Thyroid gland (tissue), 4 donors: ENCODE measurements around the gene C1orf159. TPM values are rescaled to one million over a fixed set of nuclear protein-coding genes. Genes with fewer than 3 reads are reported as not detected.
"Not testable (repeated sequence)": the region's sequence is repeated elsewhere in the genome, so short reads cannot be mapped to it uniquely, and the experiment has no call there.

Source experiments
- DNase-seq, 2 donors: peaks; one replicate each; pipeline ENCODE4 v3.0.0-alpha.2; 2019
- H3K27ac ChIP-seq, 3 donors: fragments of 200-600 bp; sonication (generic); 1 replicate in 2 of 3; 2 replicates in 1 of 3; pipeline ENCODE4 v1.5.1; 2016 to 2019; ENCODE audit warnings: mild to moderate bottlenecking in 1 of 3, moderate library complexity in 1 of 3
- H3K27me3 ChIP-seq: fragments of 200-600 bp; sonication (generic); one replicate; pipeline ENCODE4 v1.5.1; 2019
- H3K36me3 ChIP-seq, 2 donors: fragments of 200-600 bp; sonication (generic); one replicate each; pipeline ENCODE4 v1.5.1; 2016 to 2019
- H3K4me1 ChIP-seq, 2 donors: fragments of 200-600 bp; sonication (generic); one replicate each; pipeline ENCODE4 v1.5.1; 2017 to 2019
- H3K4me3 ChIP-seq, 3 donors: fragments of 200-600 bp; sonication (generic); replicated peaks in 1 of 3; 1 replicate in 2 of 3; 2 replicates in 1 of 3; pipeline ENCODE4 v1.5.1; 2016; ENCODE audit warnings: mild to moderate bottlenecking in 1 of 3
- H3K9me3 ChIP-seq: fragments of 200-600 bp; sonication (generic); one replicate; pipeline ENCODE4 v1.5.1; 2017
- CTCF ChIP-seq, 6 experiments: fragments of 200-600 bp in 3 of 6; fragments of 450-650 bp in 3 of 6; sonication (generic) in 3 of 6; IDR thresholded peaks; one replicate each; pipeline ENCODE4 v1.5.1; 2016 to 2019; ENCODE audit warnings: antibody characterized with exemption in 6 of 6, mild to moderate bottlenecking in 2 of 6, inconsistent platforms in 1 of 6, moderate library complexity in 1 of 6
- POLR2A ChIP-seq, 2 donors: fragments of 450-650 bp; IDR thresholded peaks; one replicate each; pipeline ENCODE4 v1.6.1; 2017; ENCODE audit warnings: antibody characterized with exemption in 2 of 2, mild to moderate bottlenecking in 2 of 2, moderate library complexity in 1 of 2
- WGBS, 2 donors: methylation state at CpG; one replicate each; pipeline ENCODE4 v1.1.5; 2017; 5-methylcytosine and 5-hydroxymethylcytosine counted together
- intact Hi-C: fragments of 100-400 bp; cut with DNase I; formaldehyde crosslinking; loops from one replicate; pipeline ENCODE4 v1.15.1; 2023
- total RNA-seq, 4 donors: library from RNA; depleted of rRNA; stranded (reverse); fragments of >200 nt; gene quantifications; one replicate each; pipeline ENCODE4 v1.2.3, GENCODE V29; 2016

Gene C1orf159
- total RNA-seq, 4 donors from 2014 or later, result 10.3 to 27.6 (median 19.6) TPM

- H3K4me1 ChIP-seq, result no peaks in the 10 kb centered on the region
- H3K4me3 ChIP-seq, result no peak overlapping the region
- H3K9me3 ChIP-seq, result no peaks in the 10 kb centered on the region
- no peak overlapping the region for H3K27ac ChIP-seq
- intact Hi-C loops, result no loop called here
- no peak for TF ChIP-seq CTCF (IDR thresholded peaks at IDR 0.05)
- TF ChIP-seq POLR2A (IDR thresholded peaks at IDR 0.05), result no peak
- DNase-seq, result no peak
- H3K27me3 ChIP-seq, result no peaks in the 10 kb centered on the region
- WGBS, 2 donors, result 88 to 95% methylated on average over 18 of the region's 18 CpGs
- no peaks in the 10 kb centered on the region for H3K36me3 ChIP-seq
Observed at GRCh38 chr1:1098681-1099421, 17.0 kb downstream of the C1orf159 start.

- H3K9me3 ChIP-seq, intact Hi-C loops, H3K4me3 ChIP-seq, H3K27me3 ChIP-seq, H3K4me1 ChIP-seq, DNase-seq, H3K36me3 ChIP-seq, H3K27ac ChIP-seq: not testable (repeated sequence)
- 93 to 95% methylated on average over 5 of the region's 5 CpGs for WGBS, 2 donors
Observed at GRCh38 chr1:1096136-1096535, 19.8 kb downstream of the C1orf159 start.

- Histone ChIP-seq H3K27ac (no peak overlapping the region), H3K4me3 (no peak overlapping the region), H3K36me3 (no peaks in the 10 kb centered on the region), H3K27me3 (no peaks in the 10 kb centered on the region), H3K9me3 (no peaks in the 10 kb centered on the region), H3K4me1 (no peaks in the 10 kb centered on the region)
- 91 to 92% methylated on average over 7 of the region's 7 CpGs for WGBS, 2 donors
- intact Hi-C loops, result no loop called here
- TF ChIP-seq CTCF (IDR thresholded peaks at IDR 0.05), result no peak
- no peak for TF ChIP-seq POLR2A (IDR thresholded peaks at IDR 0.05)
- no peak for DNase-seq
Observed at GRCh38 chr1:1094981-1095380, 20.9 kb downstream of the C1orf159 start.

- H3K9me3 ChIP-seq, result no peaks in the 10 kb centered on the region
- no peaks in the 10 kb centered on the region for H3K4me1 ChIP-seq
- no peaks in the 10 kb centered on the region for H3K27me3 ChIP-seq
- no peak for TF ChIP-seq POLR2A (IDR thresholded peaks at IDR 0.05)
- no peak overlapping the region for H3K27ac ChIP-seq
- H3K4me3 ChIP-seq, result no peak overlapping the region
- intact Hi-C loops, result no loop called here
- no peaks in the 10 kb centered on the region for H3K36me3 ChIP-seq
- no peak for DNase-seq
- WGBS, 2 donors, result 91 to 97% methylated on average over 10 of the region's 10 CpGs
Observed at GRCh38 chr1:1093610-1093943, 22.3 kb downstream of the C1orf159 start.

- no peak for TF ChIP-seq CTCF (IDR thresholded peaks at IDR 0.05)
- TF ChIP-seq POLR2A (IDR thresholded peaks at IDR 0.05), result no peak
- no peaks in the 10 kb centered on the region for H3K27me3 ChIP-seq
- intact Hi-C loops, result no loop called here
Observed at GRCh38 chr1:1092894-1093609, 22.8 kb downstream of the C1orf159 start.

GRCh38 chr1:1092149-1092855 is 23.6 kb downstream of the C1orf159 start:
- TF ChIP-seq POLR2A (IDR thresholded peaks at IDR 0.05) (no peak), CTCF (IDR thresholded peaks at IDR 0.05) (no peak)
- no peaks in the 10 kb centered on the region for H3K9me3 ChIP-seq
- no peak overlapping the region for H3K27ac ChIP-seq
- no peaks in the 10 kb centered on the region for H3K27me3 ChIP-seq
- H3K4me3 ChIP-seq, result no peak overlapping the region
- H3K36me3 ChIP-seq, result no peaks in the 10 kb centered on the region
- intact Hi-C loops, result no loop called here
- no peak for DNase-seq
- no peaks in the 10 kb centered on the region for H3K4me1 ChIP-seq
- WGBS, 2 donors, result 86 to 92% methylated on average over 12 to 18 of the region's 28 CpGs

More at GRCh38 chr1:1092894-1093609, 22.8 kb downstream of the C1orf159 start:
- DNase-seq, result no peak
- Histone ChIP-seq H3K9me3 (no peaks in the 10 kb centered on the region), H3K4me3 (no peak overlapping the region), H3K36me3 (no peaks in the 10 kb centered on the region), H3K4me1 (no peaks in the 10 kb centered on the region), H3K27ac (no peak overlapping the region)
- WGBS, 2 donors, result 90 to 93% methylated on average over 14 of the region's 14 CpGs
